ENCODE results near the gene ETV6. TPM values are rescaled to one million over a fixed set of nuclear protein-coding genes. Genes with fewer than 3 reads are reported as not detected.

ETV6 gene
- total RNA-seq, 2 experiments from 2014 or later: 28.5 to 30.2 TPM

DNA sequence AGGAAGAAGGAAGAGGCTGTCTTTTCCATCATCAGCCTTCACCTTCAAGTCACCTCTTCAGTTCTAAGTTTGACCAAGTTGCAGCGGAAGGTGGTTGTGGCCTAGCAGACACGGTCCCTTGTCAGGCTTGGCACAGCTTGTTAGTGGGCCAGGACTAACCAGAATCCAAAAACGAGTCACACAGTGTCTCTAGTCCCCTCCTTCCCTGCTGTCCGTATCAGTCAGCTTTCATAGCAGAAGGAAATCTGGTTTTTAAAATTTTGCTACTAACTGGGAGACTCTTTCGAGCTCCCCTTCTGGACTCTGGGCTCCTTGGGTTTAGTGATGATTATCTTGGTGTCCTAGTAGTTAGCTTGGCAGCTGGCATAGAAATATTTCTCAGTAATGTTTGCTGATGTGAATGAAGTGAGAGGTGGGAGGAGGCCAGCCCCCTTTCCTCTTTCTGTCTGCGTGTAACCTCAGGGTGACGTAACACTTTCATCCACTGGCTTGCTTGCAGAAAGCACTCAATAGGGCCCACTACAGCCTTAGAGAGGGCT is 3.8 kb downstream of the ETV6 start:
- no peaks in the 10 kb centered on the region for H3K36me3 ChIP-seq (ENCODE audit: insufficient read depth, low read length)
- DNase-seq (peak in 8 of 14 experiments; percentile 7 to 54 (median 24)), ATAC-seq (ENCODE audit: poor library complexity) (no peak)
- no peaks in the 10 kb centered on the region for H3K27me3 ChIP-seq (ENCODE audit: control insufficient read depth in 1 of 2, insufficient read depth in 2 of 2, low read length in 2 of 2)
- intact Hi-C loops (cut with DNase I, micrococcal nuclease): loop anchor here in 1 of 2 experiments (5.0 to 10.0 kb wide), 3 partner anchors 119 to 702 kb away; partner anchors contain the start of genes BORCS5 and MANSC1
- CTCF ChIA-PET: no interaction called here
- no peaks in the 10 kb centered on the region for H3K27me3 Mint-ChIP-seq
- peak overlapping the region; percentile 92 for H3K27ac Mint-ChIP-seq
- H3K27ac ChIP-seq (ENCODE audit: low read depth in 1 of 2, low read length in 2 of 2): peak overlapping the region; percentile 24 to 63
- H3K36me3 Mint-ChIP-seq (ENCODE audit: low read depth): peaks cover 24% of the 10 kb centered on the region
- H3K4me3 ChIP-seq (ENCODE audit: low read length): peak overlapping the region; percentile 97
- no peaks in the 10 kb centered on the region for H3K9me3 Mint-ChIP-seq
- TF ChIP-seq, protein P1, sequence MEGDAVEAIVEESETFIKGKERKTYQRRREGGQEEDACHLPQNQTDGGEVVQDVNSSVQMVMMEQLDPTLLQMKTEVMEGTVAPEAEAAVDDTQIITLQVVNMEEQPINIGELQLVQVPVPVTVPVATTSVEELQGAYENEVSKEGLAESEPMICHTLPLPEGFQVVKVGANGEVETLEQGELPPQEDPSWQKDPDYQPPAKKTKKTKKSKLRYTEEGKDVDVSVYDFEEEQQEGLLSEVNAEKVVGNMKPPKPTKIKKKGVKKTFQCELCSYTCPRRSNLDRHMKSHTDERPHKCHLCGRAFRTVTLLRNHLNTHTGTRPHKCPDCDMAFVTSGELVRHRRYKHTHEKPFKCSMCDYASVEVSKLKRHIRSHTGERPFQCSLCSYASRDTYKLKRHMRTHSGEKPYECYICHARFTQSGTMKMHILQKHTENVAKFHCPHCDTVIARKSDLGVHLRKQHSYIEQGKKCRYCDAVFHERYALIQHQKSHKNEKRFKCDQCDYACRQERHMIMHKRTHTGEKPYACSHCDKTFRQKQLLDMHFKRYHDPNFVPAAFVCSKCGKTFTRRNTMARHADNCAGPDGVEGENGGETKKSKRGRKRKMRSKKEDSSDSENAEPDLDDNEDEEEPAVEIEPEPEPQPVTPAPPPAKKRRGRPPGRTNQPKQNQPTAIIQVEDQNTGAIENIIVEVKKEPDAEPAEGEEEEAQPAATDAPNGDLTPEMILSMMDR (IDR thresholded peaks at IDR 0.05): no peak
- no peaks in the 10 kb centered on the region for H3K9me3 ChIP-seq (ENCODE audit: control insufficient read depth in 1 of 2, insufficient read depth in 1 of 2, low read length in 2 of 2)
- POLR2A ChIA-PET: no interaction called here
- peaks cover 55% of the 10 kb centered on the region for H3K4me1 ChIP-seq (ENCODE audit: insufficient read depth, low read length)
- peak overlapping the region; percentile 97 for H3K4me3 Mint-ChIP-seq
- H3K4me1 Mint-ChIP-seq (ENCODE audit: low read depth): peaks cover 81% of the 10 kb centered on the region

DNA sequence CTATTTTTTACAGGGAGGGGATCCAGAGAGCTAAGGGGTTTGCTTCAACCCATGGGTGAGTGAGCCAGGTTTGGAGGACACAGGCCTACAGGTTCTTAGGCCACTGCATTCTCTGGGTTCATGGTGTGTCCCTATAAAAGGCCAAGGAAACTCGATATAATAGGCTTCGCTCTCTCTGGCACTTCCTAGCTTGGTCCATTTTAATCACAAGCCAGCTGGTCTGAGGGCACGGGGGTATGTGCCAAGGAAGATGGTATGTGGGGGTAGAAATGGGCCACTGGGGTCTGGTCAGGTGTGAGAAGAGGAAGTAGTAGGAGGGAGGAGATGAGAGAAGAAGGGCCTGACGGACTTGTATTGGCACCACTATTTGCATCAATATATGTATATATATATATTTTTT is 4.9 kb downstream of the ETV6 start:
- intact Hi-C loops (cut with DNase I, micrococcal nuclease): loop anchor here in 1 of 2 experiments (5.0 to 10.0 kb wide), 3 partner anchors 118 to 700 kb away; partner anchors contain the start of genes BORCS5 and MANSC1
- Histone ChIP-seq H3K9me3 (ENCODE audit: control insufficient read depth in 1 of 2, insufficient read depth in 1 of 2, low read length in 2 of 2) (no peaks in the 10 kb centered on the region), H3K4me3 (ENCODE audit: low read length) (no peak overlapping the region), H3K4me1 (ENCODE audit: insufficient read depth, low read length) (peaks cover 60% of the 10 kb centered on the region), H3K36me3 (ENCODE audit: insufficient read depth, low read length) (no peaks in the 10 kb centered on the region), H3K27me3 (ENCODE audit: control insufficient read depth in 1 of 2, insufficient read depth in 2 of 2, low read length in 2 of 2) (no peaks in the 10 kb centered on the region), H3K27ac (ENCODE audit: low read depth in 1 of 2, low read length in 2 of 2) (no peak overlapping the region)
- Mint-ChIP-seq H3K27me3 (no peaks in the 10 kb centered on the region), H3K9me3 (no peaks in the 10 kb centered on the region), H3K27ac (no peak overlapping the region), H3K4me3 (no peak overlapping the region), H3K36me3 (ENCODE audit: low read depth) (peaks cover 19% of the 10 kb centered on the region), H3K4me1 (ENCODE audit: low read depth) (peaks cover 86% of the 10 kb centered on the region)
- CTCF ChIA-PET: no interaction called here
- DNase-seq (no peak), ATAC-seq (ENCODE audit: poor library complexity) (no peak)
- TF ChIP-seq, protein P1 (IDR thresholded peaks at IDR 0.05): no peak
- POLR2A ChIA-PET: no interaction called here

DNA sequence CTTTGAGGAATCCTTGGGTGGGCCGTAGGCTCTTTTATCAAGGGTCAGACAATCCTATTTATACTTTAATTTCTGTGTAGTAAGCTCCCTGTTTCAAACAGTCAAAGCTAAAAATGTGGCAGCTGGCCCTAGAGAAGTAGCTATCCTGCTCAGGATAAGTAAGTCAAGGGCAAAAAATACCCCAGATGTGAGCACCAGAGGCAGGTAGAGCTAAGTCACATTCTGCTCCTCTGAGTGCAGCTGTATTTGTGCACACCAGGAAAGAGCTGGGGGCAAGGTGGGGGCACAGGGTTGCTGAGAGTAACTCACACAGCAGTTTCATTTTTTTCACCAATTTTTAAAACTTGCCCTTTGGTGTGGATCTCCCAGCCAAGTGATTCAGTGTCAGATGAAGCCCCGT is 5.3 kb downstream of the ETV6 start:
- H3K9me3 ChIP-seq (ENCODE audit: control insufficient read depth in 1 of 2, insufficient read depth in 1 of 2, low read length in 2 of 2): no peaks in the 10 kb centered on the region
- intact Hi-C loops (cut with DNase I, micrococcal nuclease): loop anchor here in 1 of 2 experiments (5.0 to 10.0 kb wide), 3 partner anchors 117 to 700 kb away; partner anchors contain the start of genes BORCS5 and MANSC1
- no peak overlapping the region for H3K4me3 ChIP-seq (ENCODE audit: low read length)
- Mint-ChIP-seq H3K9me3 (no peaks in the 10 kb centered on the region), H3K4me3 (no peak overlapping the region), H3K27me3 (no peaks in the 10 kb centered on the region), H3K36me3 (ENCODE audit: low read depth) (peaks cover 15% of the 10 kb centered on the region), H3K27ac (no peak overlapping the region), H3K4me1 (ENCODE audit: low read depth) (peaks cover 91% of the 10 kb centered on the region)
- no peaks in the 10 kb centered on the region for H3K27me3 ChIP-seq (ENCODE audit: control insufficient read depth in 1 of 2, insufficient read depth in 2 of 2, low read length in 2 of 2)
- TF ChIP-seq, protein P1 (IDR thresholded peaks at IDR 0.05): no peak
- no peak for ATAC-seq (ENCODE audit: poor library complexity)
- no peak overlapping the region for H3K27ac ChIP-seq (ENCODE audit: low read depth in 1 of 2, low read length in 2 of 2)
- H3K36me3 ChIP-seq (ENCODE audit: insufficient read depth, low read length): no peaks in the 10 kb centered on the region
- DNase-seq: no peak
- peaks cover 65% of the 10 kb centered on the region for H3K4me1 ChIP-seq (ENCODE audit: insufficient read depth, low read length)
- POLR2A ChIA-PET: no interaction called here
- CTCF ChIA-PET: no interaction called here
